WI38 (cell line): ENCODE results near the gene IFIT1B.

Experiments used
- H3K4me3 ChIP-seq: 2 replicates; pipeline ENCODE4 v1.5.1; 2011; ENCODE audit warnings: low read depth, mild to moderate bottlenecking, control low read depth, low read length
- CTCF ChIP-seq: IDR thresholded peaks from 2 replicates; pipeline ENCODE4 v1.5.1; 2012; ENCODE audit warnings: low read depth, mild to moderate bottlenecking, control low read depth, low read length

Gene IFIT1B

GRCh38 chr10:89425000-89425399 lies 47.1 kb downstream of the IFIT1B start:
- no peak for TF ChIP-seq CTCF
- H3K4me3 ChIP-seq, result no peak overlapping the region

GRCh38 chr10:89426230-89426868 lies 48.5 kb downstream of the IFIT1B start:
- TF ChIP-seq CTCF, result peak; percentile 54
- no peak overlapping the region for H3K4me3 ChIP-seq

- no peak for TF ChIP-seq CTCF
- H3K4me3 ChIP-seq, result no peak overlapping the region
These were observed 49.8 kb downstream of the IFIT1B start for GRCh38 chr10:89427629-89428028.

- TF ChIP-seq CTCF, result no peak
- no peak overlapping the region for H3K4me3 ChIP-seq
These were observed 51.0 kb downstream of the IFIT1B start for GRCh38 chr10:89428877-89429276.

GRCh38 chr10:89431977-89432376 lies 54.1 kb downstream of the IFIT1B start:
- H3K4me3 ChIP-seq, result no peak overlapping the region
- TF ChIP-seq CTCF, result no peak
